CD4-positive, alpha-beta T cell (primary cell): Measurements from ENCODE around the gene SFXN5. TPM values are rescaled to one million over a fixed set of nuclear protein-coding genes. Genes with fewer than 3 reads are reported as not detected.

Experiments used
- ATAC-seq: fragments of 200-7000 bp; cut with Tn5 transposase; one replicate; pipeline ENCODE4 v1.10.0; 2022; ENCODE audit warnings: mild to moderate bottlenecking; ENCODE audit not compliant: poor library complexity
- CTCF ChIA-PET: fragments of 350-600 bp; sonication (Branson Sonifier 250); formaldehyde crosslinking; loops from one replicate; lab custom pipeline; 2021; ENCODE audit warnings: antibody characterized with exemption, inconsistent platforms; lab: Charles Lee
- POLR2A ChIA-PET: fragments of 350-600 bp; sonication (Branson Sonifier 250); formaldehyde crosslinking; loops from one replicate; lab custom pipeline; 2021; ENCODE audit warnings: antibody characterized with exemption, inconsistent platforms; lab: Charles Lee
- DNase-seq, 14 experiments: peaks; one replicate each; pipeline ENCODE4 v3.0.0-alpha.2; 2013 to 2020; ENCODE audit warnings: mixed read lengths in 2 of 14
- H3K27ac ChIP-seq, 2 donors: one replicate each; pipeline versions ENCODE4 v1.5.1 to v1.7.0; 2013; ENCODE audit warnings: low read length in 2 of 2, low read depth in 1 of 2, mild to moderate bottlenecking in 1 of 2
- H3K27me3 ChIP-seq, 2 experiments: 1 replicate in 1 of 2; 2 replicates in 1 of 2; pipeline versions ENCODE4 v1.6.1 to v1.7.0; 2013; ENCODE audit warnings: low read length in 2 of 2, control low read depth in 1 of 2, mild to moderate bottlenecking in 1 of 2, moderate library complexity in 1 of 2; ENCODE audit not compliant: insufficient read depth in 2 of 2, control insufficient read depth in 1 of 2
- H3K36me3 ChIP-seq: one replicate; pipeline ENCODE4 v1.6.1; 2013; ENCODE audit warnings: low read length, control low read depth; ENCODE audit not compliant: insufficient read depth
- H3K4me1 ChIP-seq: one replicate; pipeline ENCODE4 v1.6.1; 2013; ENCODE audit warnings: low read length, control low read depth; ENCODE audit not compliant: insufficient read depth
- H3K4me3 ChIP-seq: one replicate; pipeline ENCODE4 v1.5.1; 2013; ENCODE audit warnings: mild to moderate bottlenecking, low read length, moderate library complexity
- H3K9me3 ChIP-seq, 2 experiments: 1 replicate in 1 of 2; 2 replicates in 1 of 2; pipeline versions ENCODE4 v1.6.1 to v1.7.0; 2013; ENCODE audit warnings: low read length in 2 of 2, mild to moderate bottlenecking in 2 of 2, control low read depth in 1 of 2, moderate library complexity in 1 of 2; ENCODE audit not compliant: control insufficient read depth in 1 of 2, insufficient read depth in 1 of 2
- H3K27ac Mint-ChIP-seq: one replicate; pipeline ENCODE4 v1.8.0; 2020; ENCODE audit warnings: mixed read lengths
- H3K27me3 Mint-ChIP-seq: one replicate; pipeline ENCODE4 v1.8.0; 2021; ENCODE audit warnings: mixed read lengths
- H3K36me3 Mint-ChIP-seq: one replicate; pipeline ENCODE4 v1.8.0; 2021; ENCODE audit warnings: low read depth, mixed read lengths
- H3K4me1 Mint-ChIP-seq: one replicate; pipeline ENCODE4 v1.8.0; 2021; ENCODE audit warnings: low read depth, mixed read lengths
- H3K4me3 Mint-ChIP-seq: one replicate; pipeline ENCODE4 v1.8.0; 2020; ENCODE audit warnings: mild to moderate bottlenecking, mixed read lengths
- H3K9me3 Mint-ChIP-seq: one replicate; pipeline ENCODE4 v1.8.0; 2020; ENCODE audit warnings: mixed read lengths
- intact Hi-C, 2 experiments: fragments of 100-400 bp; cut with DNase I in 1 of 2; cut with micrococcal nuclease in 1 of 2; formaldehyde crosslinking; loops; one replicate each; pipeline versions ENCODE4 v1.15.1 to v1.9.0; 2023 to 2025; cut with DNase I, micrococcal nuclease
- total RNA-seq, 174 experiments: library from RNA in 2 of 174; stranded (reverse) in 2 of 174; gene quantifications; one replicate each; pipeline ENCODE4 v1.2.3 and lab custom pipeline; 2021 to 2026
- TF ChIP-seq, protein P1 (sequence below): fragments of 200-600 bp; IDR thresholded peaks from one replicate; pipeline ENCODE4 v1.8.0; 2022; ENCODE audit warnings: antibody characterized with exemption, mild to moderate bottlenecking

SFXN5 gene
- total RNA-seq, 2 experiments from 2014 or later, result 5.1 to 5.4 TPM

GRCh38 chr2:73063909-73064875 lies 7.3 kb downstream of the SFXN5 start:
- intact Hi-C loops, result no loop called here
- Mint-ChIP-seq H3K4me1 (peaks cover 8% of the 10 kb centered on the region), H3K36me3 (peaks cover 4% of the 10 kb centered on the region), H3K4me3 (no peak overlapping the region), H3K9me3 (no peaks in the 10 kb centered on the region), H3K27me3 (no peaks in the 10 kb centered on the region), H3K27ac (no peak overlapping the region)
- ChIA-PET CTCF (no interaction called here), POLR2A (no interaction called here)
- no peak for DNase-seq
- no peak for ATAC-seq
- Histone ChIP-seq H3K4me1 (no peaks in the 10 kb centered on the region), H3K9me3 (no peaks in the 10 kb centered on the region), H3K4me3 (no peak overlapping the region), H3K27me3 (no peaks in the 10 kb centered on the region), H3K27ac (no peak overlapping the region), H3K36me3 (no peaks in the 10 kb centered on the region)
- TF ChIP-seq, protein P1, sequence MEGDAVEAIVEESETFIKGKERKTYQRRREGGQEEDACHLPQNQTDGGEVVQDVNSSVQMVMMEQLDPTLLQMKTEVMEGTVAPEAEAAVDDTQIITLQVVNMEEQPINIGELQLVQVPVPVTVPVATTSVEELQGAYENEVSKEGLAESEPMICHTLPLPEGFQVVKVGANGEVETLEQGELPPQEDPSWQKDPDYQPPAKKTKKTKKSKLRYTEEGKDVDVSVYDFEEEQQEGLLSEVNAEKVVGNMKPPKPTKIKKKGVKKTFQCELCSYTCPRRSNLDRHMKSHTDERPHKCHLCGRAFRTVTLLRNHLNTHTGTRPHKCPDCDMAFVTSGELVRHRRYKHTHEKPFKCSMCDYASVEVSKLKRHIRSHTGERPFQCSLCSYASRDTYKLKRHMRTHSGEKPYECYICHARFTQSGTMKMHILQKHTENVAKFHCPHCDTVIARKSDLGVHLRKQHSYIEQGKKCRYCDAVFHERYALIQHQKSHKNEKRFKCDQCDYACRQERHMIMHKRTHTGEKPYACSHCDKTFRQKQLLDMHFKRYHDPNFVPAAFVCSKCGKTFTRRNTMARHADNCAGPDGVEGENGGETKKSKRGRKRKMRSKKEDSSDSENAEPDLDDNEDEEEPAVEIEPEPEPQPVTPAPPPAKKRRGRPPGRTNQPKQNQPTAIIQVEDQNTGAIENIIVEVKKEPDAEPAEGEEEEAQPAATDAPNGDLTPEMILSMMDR, result no peak

DNA sequence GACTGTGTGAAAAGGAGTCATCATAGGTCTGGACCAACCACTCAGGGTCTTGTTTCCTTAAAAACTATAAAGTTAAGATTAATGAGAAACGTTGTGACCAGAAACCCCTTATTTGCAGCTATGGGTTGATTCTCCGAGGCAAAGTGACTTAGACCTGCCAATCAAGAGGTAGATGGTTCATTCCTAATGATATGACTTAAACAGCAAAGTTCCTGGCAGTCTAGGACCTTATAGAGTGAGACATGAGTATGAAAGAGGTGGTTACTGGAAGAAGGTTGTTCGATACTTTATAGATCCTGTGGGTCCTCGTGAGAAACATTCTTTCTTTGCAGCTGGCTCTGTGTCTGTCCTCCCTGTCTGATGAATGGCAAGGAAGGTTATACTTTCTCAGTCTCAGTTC lies 8.0 kb downstream of the SFXN5 start:
- no peaks in the 10 kb centered on the region for H3K4me1 ChIP-seq
- Mint-ChIP-seq H3K4me3 (no peak overlapping the region), H3K27me3 (no peaks in the 10 kb centered on the region), H3K4me1 (peaks cover 6% of the 10 kb centered on the region), H3K36me3 (peaks cover 4% of the 10 kb centered on the region), H3K27ac (no peak overlapping the region), H3K9me3 (no peaks in the 10 kb centered on the region)
- no peak overlapping the region for H3K27ac ChIP-seq
- H3K36me3 ChIP-seq, result no peaks in the 10 kb centered on the region
- intact Hi-C loops, result no loop called here
- TF ChIP-seq, protein P1, result no peak
- no peaks in the 10 kb centered on the region for H3K27me3 ChIP-seq
- H3K9me3 ChIP-seq, result no peaks in the 10 kb centered on the region
- POLR2A ChIA-PET, result no interaction called here
- ATAC-seq (no peak), DNase-seq (no peak)
- CTCF ChIA-PET, result no interaction called here
- H3K4me3 ChIP-seq, result no peak overlapping the region

GRCh38 chr2:73059106-73059505 lies 12.4 kb downstream of the SFXN5 start:
- intact Hi-C loops, result no loop called here
- H3K4me1 ChIP-seq, result no peaks in the 10 kb centered on the region
- TF ChIP-seq, protein P1, result no peak
- POLR2A ChIA-PET, result no interaction called here
- Mint-ChIP-seq H3K9me3 (no peaks in the 10 kb centered on the region), H3K4me1 (peaks cover 6% of the 10 kb centered on the region), H3K4me3 (no peak overlapping the region), H3K27ac (no peak overlapping the region), H3K27me3 (no peaks in the 10 kb centered on the region), H3K36me3 (peaks cover 19% of the 10 kb centered on the region)
- CTCF ChIA-PET, result no interaction called here
- no peak overlapping the region for H3K4me3 ChIP-seq
- DNase-seq (no peak), ATAC-seq (no peak)
- H3K27me3 ChIP-seq, result no peaks in the 10 kb centered on the region
- no peak overlapping the region for H3K27ac ChIP-seq
- H3K9me3 ChIP-seq, result peaks cover 11 to 14% of the 10 kb centered on the region in 2 experiments
- H3K36me3 ChIP-seq, result peaks cover 5% of the 10 kb centered on the region
